Stimulated activated CD8-positive, alpha-beta memory T cell treated with anti-CD3 and anti-CD28 coated beads, Interleukin-15, amount 100 ng/mL, for 24 hours (primary cell): ENCODE data around the gene PKD1L1.
"Not testable (repeated sequence)": the region's sequence is repeated elsewhere in the genome, so short reads cannot be mapped to it uniquely, and the experiment has no call there.

Experiments used
- DNase-seq: peaks from one replicate; pipeline ENCODE4 v3.0.0-alpha.2; 2020; ENCODE audit warnings: low read depth

The PKD1L1 gene

DNA sequence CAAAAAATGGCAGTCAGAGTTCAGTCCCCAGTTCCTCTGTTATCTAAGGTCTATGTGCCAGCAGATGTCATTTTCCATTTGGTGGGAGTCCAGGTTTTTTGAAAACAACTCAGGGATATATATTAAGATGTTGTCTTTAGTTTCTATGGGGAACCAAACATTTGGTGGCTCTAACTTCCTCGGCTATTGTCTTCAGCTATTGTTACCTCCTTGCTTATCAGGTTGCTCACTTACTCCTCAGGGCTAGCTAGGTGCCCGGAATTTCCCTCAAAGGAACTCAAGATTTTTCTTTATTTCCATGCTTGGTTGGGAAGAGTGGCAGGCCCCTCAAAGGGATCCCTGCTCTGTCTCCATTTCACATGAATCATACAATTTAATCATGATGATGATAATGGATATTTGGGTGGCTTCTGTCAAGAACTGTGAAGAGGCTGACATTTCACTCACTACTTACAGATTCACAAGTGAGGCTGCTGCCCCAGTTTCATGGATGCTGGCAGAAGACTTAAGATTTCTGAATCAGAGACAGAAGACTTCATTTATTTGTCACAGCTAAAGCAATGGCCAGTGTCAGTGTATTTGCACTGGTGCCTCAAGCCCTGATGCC lies 182.8 kb downstream of the PKD1L1 start:
- DNase-seq = no peak

DNA sequence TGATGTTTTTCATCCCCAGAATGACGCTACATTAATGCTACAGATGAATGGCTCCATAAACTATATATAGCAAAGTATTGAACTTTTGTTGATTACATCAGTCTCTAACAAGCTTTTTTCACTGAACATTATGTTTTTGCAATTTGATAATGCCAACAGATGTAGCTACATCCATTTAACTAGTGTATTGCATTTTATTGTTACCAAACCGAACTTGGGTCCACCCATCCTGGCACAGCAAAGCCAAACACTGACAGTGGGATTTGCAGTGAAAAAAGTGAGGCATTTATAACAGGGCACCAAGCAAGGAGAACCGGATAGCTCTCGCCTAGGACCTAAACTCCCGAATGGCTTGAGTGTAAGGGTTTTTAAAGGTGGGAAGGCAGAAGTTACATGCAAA lies 183.5 kb downstream of the PKD1L1 start:
- DNase-seq = no peak

DNA sequence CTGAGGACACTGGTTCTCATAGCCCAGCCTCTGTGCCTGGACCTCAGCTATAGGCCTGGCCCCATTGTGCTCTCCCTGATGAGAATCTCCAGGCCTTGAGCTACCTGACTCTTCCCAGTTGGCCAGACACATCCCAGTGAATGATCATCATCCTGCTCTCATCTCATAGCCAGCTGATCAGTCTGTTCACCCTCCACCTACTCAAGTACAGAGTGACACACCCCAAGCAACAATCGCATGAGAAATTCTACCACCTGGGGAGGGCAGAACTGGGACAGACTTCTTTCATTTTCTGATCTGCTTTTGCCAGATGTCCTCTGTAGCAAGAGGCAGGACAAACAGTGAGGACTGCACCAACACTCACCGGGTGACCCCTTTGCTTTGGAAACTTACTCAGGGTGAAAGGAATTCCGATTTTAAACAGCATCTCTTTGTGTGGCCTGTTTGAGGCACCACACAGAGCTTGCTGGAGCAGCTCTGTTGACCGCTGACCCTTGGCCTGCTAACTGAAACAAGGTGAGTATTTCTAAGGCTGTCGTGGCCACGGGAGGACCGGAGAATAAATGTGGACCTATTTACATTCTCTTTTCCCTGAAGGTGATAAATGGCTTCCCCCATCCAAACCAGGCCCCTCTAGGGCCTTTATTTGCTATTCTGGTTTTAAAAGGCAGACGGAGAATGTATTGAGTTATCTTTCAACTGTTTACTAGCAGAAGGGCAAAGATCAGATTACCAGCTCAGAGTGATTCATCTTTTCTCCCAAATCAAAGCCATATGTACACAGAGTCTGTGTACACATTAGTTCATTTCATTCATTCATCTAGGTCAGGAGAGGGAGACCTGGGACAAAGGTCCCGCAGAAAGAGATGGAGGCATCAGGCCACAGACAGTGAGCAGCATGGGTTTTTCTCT lies 184.9 kb downstream of the PKD1L1 start:
- DNase-seq = no peak

DNA sequence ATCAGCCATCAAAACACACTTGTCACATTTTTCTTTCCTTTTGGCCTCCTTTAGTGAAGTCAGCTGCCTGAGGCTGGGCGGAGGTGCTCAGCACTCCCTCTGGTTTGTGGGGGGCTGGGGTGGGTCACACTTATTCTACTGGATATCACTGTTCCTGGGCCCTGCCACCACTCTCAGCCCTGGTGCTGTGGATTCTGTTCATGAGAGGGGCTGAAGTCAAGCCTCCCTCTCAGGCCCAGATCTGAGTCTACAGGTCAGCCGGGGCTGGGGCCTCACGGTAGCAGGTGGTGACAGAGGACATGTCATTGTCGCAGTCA lies 185.6 kb downstream of the PKD1L1 start:
- no peak for DNase-seq

DNA sequence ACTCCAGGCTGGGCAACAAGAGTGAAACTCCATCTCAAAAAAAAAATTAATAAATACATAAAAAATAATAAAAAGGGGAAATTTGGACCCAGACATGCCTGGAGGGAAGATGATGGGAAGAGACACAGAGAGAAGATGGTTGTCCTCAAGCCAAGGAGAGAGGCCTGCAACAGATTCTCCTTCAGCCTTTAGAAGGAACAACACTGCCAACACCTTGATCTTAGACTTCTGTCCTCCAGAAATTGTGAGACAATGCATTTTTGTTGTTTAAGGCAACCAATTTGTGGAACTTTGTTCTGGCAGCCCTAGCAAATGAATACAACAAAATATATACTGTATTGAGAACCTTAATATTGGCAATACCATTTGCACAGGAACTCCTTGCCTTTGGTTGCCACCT lies 186.1 kb downstream of the PKD1L1 start:
- DNase-seq = no peak

DNA sequence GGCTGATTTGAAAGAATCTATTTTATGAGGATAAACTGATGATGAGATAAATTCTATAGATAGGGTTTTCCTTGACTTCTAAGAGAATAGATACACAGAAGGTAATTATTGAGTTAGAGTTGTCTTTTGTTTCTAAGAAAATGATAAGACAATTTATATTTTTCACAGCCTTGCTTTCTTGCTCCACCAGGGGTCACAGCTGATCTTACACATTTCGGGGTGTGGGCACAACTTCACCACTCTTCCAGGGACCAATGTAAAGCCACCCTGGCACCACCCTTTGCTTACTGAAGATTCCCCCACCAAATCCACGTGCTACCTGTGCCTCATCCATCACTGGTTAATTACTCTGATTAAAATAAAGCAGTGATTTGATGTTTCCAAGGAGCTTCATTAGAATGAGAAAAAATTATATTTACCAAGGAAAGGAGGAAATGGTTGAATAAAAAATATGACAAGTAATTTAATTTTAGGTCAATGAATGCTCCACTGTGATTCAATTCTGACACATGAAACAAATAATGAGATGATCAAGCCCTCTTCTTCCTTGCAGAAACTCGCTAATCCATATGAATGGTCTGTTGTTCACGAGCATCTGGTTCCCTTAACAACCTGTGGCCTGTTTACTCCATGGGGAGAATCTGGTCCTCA lies 189.1 kb downstream of the PKD1L1 start:
- DNase-seq = no peak

DNA sequence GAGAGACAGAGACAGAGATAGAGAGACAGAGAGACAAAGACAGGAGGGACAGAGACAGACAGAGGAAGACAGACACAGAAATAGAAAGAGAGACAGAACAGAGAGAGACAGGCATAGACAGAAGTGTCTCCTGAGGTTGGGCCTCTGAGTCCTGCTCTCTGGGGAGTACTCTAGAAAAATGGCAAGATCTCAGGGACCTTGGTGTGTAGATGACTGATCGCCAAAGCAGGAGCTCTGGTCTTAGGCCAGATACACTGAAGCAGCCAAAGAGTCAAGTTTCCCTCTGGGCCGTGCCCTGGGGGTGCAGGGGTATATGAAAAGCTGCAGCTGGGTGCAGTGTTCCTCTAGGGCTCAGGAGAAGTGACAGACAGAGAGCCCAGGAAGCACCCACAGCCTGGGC lies 189.7 kb downstream of the PKD1L1 start:
- DNase-seq = no peak

DNA sequence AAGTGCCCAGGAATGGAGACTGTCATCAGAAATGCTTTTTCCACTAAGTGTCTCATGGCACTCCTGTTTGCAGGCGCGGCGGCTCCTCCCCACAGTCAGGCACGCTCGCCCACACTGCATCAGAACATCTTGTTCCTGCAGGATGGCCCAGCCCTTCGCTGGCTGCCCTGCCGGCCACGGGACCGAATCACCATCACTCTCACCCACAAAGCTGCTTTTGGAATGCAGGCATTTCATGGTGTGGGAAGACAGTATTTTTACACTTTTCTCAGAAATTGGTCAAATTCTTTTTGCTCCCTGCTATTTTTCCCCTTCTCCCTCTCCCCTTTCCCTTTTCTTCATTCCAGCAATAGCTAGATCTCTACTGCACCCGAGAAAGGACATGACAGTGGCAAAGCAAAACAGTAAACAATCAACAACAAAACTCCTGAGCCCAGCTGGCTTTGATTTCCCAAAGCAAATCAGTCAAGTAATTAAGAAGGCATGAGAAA lies 190.3 kb downstream of the PKD1L1 start:
- no peak for DNase-seq

DNA sequence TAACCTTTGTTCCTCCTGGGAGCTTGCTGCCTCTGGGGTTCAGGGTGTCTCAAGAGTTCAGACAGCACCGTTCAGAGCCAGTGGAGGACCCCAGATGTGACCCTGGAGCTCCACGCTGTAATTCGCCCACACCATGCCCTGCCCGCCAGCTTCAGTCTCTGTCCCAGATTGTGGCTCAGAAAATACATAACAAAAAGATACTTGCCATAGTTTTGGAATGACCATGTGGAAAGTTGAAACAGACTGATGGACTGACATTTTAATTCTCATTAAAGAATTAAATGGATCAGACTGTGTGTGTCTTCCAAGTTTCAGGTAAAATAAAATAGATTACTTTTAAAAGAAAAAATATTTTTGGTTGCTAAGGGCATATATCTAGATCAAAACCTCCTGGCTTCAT lies 191.6 kb downstream of the PKD1L1 start:
- DNase-seq = no peak

DNA sequence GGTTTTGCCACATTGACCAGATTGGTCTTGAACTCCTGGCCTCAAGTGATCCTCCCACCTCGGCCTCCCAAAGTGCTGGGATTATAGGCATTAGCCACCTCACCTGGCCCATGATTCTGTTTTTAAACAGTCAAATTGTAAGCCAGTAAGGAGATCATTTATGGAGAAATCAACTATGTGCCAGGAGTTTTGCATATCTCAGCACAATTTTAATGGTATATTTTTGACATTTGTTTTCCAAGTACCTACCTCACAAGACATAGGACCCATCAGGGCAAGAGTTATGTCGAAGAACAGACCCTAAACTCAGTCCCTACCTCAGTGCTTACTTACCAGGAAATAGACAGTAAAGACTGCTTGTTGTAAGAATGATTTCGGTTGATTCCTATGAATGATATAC lies 193.0 kb downstream of the PKD1L1 start:
- no peak for DNase-seq

DNA sequence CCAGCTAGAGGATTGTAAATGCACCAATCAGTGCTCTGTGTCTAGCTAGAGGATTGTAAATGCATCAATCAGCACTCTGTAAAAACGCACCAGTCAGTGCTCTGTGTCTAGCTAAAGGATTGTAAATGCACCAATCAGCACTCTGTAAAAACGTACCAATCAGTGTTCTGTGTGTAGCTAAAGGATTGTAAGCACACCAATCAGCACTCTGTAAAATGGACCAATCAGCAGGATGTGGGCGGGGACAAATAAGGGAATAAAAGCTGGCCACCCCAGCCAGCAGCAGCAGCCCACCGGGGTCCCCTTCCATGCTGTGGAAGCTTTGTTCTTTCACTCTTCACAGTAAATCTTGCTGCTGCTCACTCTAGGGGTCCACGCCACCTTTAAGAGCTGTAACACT lies 196.5 kb downstream of the PKD1L1 start:
- DNase-seq = not testable (repeated sequence)

DNA sequence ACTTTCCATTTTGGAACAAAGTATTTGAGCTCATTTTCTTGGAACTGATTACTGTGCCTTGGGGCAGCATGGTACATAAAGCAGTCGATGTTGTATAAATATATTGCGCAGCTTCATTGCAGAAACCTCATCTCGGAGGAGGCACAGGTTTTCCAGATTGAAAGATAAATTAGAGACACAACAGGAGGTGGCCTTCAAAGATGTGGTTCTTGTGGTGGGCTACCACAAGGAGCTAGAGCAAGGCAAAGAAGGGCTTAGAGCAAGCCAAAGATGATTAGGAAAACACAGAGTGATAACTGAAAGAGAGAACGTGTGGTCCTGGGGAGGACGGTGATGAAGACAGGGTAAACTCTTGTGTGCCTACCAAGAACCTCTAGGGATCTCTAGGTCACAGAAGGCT lies 197.2 kb downstream of the PKD1L1 start:
- no peak for DNase-seq

DNA sequence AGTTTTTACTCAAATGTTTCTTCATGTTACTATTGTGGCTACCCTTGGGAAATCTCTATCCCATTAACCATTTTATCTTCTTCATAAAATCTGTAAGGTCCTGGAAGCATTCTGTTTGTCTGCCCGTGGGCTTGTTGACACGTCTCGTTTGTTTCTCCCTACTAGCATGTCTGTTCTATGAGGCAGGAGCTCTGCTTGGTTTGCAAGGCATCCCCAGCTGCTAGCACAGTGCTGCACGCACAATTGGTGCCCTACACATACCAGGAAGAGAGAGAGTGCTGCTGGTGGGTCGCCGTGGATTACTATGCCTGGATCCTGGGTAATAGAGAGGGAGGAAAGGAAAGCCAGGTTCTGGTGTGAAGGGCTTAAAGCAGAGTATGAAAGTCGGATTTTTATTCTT lies 200.2 kb downstream of the PKD1L1 start:
- DNase-seq = no peak

DNA sequence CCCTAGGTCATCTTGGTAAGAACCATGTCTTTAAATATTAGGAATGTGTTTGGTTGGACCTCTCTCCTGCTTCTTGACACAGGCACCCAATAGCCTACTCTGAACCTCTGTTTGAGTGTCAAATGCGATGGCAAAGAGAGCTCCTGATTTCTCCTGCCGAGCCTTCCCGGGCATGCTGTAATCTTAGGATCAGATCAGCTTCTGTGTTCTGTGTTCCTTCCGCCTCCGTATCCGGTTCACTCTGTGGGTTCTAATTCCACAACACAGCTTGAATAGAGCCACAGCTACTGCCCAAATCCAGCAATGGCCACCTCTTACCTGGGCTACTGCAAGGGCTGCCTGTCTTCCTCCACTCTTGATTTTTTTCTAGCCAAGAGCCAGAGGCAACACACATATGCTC lies 201.1 kb downstream of the PKD1L1 start:
- DNase-seq = no peak

DNA sequence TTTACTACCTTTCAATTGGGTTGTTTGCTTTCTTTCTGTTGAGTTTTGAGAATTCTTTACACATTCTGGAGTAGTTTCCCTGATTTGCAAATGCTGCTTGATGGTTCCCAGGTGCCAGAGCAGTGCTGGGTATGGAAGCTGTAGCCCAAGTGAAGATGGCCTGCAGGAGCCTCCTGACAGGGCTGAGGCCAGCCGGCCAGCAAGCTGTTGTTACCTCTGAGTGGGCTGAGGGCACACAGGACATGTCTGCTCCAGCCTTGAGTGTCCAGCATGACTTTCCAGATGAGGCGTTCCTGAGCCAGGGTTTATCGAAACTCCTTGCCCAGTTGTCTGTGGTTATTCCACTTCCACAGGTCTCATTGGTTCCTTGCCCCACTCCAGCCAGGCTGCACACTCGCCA lies 201.8 kb downstream of the PKD1L1 start:
- DNase-seq = no peak

DNA sequence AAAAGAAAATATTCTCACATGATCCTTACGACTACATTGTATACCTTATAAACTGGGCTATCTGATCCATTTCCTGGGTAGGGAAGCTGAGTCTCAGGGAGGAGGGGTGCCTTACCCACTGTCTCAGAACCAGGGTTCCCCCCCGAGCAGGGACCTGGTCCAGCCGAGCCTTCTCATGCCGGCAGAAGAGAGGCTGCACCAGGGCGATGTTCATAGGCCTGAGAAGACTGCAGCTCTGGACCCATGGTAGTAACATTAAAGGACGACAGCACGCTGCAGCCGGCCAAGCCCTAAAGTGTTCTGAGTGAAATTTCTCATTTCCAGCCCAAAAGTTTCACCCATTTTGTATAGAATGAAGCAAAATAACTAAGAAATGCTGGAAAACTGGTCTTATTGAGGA lies 203.4 kb downstream of the PKD1L1 start:
- no peak for DNase-seq

DNA sequence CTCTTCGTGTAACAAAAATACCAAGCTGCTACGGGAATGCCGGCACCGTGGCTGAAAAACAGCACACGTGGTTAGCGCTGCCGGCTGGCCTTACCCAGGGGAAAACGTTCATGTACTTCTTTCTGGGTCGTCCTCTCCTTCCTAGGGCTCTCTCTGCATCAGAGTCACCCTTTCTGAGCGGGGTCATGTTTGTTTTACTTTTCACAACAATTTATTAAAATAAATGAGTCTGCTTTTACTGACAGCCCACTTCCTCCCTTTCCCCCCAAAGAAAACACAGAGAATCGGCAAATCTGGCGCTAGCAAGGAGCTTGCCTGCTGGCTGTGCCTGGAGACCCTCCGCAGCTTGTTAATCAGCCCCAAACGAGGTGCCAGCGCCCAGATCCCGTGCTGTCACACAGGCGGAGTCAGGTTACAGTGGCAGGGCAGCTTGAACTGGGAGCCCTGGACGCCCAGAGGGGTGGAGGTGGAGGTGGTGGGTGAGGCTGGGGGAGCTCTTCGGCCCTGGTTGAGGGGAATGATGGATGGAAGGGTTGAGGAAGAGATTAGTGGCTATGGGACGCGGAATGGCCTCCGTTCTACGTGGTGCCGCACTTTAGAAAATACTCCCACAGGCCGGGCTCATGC lies 204.2 kb downstream of the PKD1L1 start:
- DNase-seq = no peak

DNA sequence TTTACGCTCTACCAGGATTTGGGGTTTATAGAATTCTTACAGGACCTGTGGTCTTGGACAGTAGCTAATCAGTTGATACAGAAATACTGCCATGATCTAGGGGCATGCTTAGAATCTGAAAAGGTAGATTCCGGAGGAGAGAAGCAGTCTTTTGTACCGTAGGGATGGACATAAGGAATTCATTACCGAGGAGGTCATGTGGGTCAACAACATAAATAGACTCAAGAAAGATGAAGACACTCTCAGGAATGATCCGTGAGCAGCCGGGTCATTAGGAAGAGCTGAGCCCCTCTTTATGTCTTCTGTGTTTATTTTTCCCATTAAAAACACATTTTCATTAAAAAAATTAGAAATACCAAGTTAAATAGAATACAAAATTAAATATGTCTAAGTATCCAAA lies 206.3 kb downstream of the PKD1L1 start:
- DNase-seq = no peak

DNA sequence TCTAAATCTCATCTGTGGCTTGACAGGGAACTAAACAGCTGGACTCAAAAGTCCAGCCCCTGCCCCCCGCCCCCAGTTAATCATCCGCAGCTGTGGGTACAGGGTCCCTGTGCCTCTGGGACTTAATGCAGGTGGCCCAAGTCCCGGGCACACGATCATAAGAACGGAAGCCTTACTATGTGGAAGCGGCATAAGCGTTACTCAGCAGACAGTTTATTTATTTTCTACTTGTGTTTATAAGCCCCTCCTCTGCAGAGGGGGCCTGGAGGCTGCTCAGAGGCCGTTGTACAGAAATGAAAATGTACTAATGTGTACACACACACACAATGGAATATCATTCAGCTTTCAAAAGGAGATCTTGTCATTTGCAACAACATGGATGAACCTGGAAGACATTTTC lies 208.4 kb downstream of the PKD1L1 start:
- no peak for DNase-seq

DNA sequence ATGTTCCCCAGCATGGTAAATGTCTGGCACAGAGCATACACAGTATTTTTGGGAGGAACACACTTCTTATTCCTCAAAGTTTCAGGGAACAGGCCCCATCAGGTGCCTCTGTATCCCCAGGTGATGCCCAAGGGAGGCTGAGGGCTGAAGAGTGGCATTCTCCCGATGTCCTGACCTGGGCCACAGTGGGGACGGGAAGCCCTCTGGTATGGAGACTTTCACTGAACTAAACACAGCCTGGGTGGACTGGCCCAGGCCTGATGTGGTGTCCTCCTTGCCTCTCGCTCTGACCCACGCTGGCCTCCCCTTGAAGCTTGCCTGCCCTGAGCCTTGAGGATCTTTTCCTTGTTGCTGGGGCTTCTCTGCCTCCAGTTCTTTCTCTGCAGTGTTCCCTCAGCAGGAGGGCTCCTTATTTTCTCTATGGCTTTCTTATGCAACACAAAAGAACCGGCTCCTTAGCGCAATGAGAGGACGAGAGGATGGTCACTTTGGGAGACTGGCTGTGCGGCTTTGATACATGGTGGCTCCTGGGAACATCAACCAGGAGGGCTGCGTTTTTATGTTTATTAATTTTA lies 208.9 kb downstream of the PKD1L1 start:
- DNase-seq = no peak

DNA sequence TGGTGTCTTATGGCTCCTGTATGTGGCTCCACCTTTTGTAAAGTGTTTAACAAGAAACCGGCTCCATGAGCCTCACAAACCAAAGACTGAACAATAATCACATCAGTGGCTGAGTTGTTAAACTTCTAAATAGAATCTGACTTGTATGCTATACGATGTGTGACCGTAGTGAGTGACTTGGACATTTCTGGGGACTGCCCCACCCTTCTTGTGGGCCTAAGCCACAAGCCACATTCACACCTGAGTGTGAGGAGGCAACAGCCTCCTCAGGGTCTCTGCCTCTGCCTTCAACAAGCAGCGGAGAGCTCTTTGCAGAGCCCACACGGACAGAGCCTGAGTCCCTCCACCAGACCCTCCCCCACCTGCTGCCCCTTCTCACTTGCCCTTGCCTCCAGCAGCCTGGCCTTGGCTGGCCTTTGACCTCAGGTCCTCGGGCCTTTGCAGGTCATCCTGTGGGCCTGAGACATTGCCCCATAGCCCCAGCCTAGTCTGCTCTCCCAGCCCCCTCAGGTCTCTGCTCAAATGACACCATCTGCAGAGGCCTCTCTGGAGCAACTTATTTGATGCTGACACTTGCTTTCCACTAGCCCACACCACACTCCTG lies 209.6 kb downstream of the PKD1L1 start:
- no peak for DNase-seq

DNA sequence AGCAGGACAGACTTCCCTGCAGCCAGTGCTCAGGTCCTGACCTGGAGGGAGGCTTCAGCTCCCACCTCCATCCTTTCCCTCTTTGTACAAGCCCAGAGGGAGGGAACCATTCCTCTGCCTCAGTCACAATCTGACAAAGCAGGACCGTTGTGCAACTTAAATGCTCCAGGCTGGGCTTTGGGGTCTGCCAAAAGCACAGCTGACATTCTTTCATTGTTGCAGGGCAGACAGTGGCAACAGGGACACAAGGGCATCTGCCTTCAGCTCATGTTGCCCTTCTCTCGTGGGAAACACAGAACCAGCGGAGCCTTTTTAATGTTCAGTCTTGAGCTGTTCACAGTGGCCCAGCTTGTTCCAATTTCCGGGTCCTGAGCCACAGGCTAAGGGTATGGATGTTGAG lies 210.7 kb downstream of the PKD1L1 start:
- DNase-seq = no peak
